PC-9 (cell line): ENCODE data around the gene MAX.

Experiments used
- EZH2 ChIP-seq: fragments of 200-600 bp; sonication (generic); IDR thresholded peaks from 2 replicates; pipeline ENCODE4 v1.8.0; 2017; ENCODE audit warnings: antibody characterized with exemption, low read depth
- TF ChIP-seq, protein P1 (sequence below): fragments of 200-600 bp; sonication (generic); conservative IDR thresholded peaks from 2 replicates; pipeline ENCODE4 v1.6.1; 2017; ENCODE audit warnings: mixed run types, antibody characterized with exemption, mild to moderate bottlenecking, moderate library complexity

DNA sequence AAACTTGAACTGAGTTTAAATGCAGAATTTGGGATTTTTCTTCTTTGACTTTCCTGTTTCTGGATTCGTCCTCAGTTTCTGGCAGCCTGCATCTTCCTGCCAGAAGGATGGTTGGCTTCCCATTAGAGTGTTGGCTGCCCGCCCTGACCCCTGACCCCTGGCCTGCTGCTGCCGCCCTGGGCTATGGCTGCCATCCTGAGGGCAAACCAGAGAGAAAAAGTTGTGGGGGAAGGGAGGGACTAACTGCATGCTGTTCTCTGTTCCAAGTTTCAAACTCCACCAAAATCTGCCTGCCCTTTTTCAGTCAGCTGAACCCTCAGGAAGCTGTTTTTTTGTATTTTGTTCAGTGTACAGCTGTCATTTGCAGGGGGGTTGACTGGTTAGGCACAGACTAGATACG lies 67.3 kb downstream of the MAX start:
- TF ChIP-seq, protein P1, sequence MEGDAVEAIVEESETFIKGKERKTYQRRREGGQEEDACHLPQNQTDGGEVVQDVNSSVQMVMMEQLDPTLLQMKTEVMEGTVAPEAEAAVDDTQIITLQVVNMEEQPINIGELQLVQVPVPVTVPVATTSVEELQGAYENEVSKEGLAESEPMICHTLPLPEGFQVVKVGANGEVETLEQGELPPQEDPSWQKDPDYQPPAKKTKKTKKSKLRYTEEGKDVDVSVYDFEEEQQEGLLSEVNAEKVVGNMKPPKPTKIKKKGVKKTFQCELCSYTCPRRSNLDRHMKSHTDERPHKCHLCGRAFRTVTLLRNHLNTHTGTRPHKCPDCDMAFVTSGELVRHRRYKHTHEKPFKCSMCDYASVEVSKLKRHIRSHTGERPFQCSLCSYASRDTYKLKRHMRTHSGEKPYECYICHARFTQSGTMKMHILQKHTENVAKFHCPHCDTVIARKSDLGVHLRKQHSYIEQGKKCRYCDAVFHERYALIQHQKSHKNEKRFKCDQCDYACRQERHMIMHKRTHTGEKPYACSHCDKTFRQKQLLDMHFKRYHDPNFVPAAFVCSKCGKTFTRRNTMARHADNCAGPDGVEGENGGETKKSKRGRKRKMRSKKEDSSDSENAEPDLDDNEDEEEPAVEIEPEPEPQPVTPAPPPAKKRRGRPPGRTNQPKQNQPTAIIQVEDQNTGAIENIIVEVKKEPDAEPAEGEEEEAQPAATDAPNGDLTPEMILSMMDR = no peak
- TF ChIP-seq EZH2 = no peak
